ENCODE data around the gene RETREG3.
A peak's percentile ranks its signal among the peaks of the same experiment; 100 is the strongest.
"Not testable (repeated sequence)": the region's sequence is repeated elsewhere in the genome, so short reads cannot be mapped to it uniquely, and the experiment has no call there.

The RETREG3 gene

DNA sequence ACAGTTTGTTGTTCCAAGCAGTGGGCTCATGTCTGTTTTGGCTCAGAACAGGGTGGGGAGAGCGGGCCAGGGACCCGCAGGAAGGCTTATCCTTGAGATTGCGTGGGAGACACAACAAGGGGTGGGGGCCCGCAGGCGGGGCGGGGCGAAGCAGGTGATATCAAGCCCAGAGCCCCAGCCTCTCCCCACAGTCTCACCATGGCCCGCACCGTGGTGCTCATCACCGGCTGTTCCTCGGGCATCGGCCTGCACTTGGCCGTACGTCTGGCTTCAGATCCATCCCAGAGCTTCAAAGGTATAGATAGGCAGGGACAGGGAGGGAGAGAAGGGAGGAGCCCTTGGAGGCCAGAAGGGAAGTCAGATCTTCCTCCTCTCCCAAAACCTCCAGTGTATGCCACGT lies 56.4 kb downstream of the RETREG3 start, which contains the start of gene HSD17B1:
Gene HSD17B1 (plus strand): TSS at position 188 of the 400 bp plus-strand sequence. CDS start 11 bp downstream, at position 199.
- not testable (repeated sequence) for DNase-seq (ENCODE audit: low spot score)

DNA sequence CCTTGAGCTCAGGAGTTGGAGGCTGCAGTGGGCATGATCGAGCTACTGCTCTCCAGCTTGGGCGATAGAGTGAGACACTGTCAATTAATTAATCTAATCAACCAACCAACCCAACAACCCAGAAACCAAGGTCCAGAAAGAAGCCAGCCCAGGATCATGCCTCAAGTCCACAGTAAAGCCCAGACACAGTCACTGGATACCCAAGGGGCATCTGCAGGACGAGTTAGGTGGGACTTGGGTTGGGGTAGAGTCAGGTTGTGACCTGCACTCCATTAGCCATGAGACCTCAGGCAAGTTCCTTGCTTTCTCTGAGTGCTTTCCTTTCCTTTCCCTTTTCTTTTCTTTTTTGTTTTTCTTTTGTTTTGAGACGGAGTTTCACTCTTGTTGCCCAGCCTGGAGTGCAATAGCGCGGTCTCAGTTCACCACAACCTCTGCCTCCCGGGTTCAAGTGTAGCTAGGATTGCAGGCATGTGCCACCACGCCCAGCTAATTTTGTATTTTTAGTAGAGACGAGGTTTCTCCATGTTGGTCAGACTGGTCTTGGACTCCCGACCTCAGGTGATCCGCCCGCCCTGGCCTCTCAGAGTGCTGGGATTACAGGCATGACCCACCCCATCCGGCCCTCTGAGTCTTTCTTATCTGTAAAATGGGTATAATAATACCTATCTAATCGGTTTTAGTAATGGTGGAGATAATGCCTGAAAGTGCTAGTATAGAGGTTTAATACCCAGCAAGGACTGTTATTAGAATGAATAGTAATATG lies 60.0 kb downstream of the RETREG3 start:
- no peak for DNase-seq (ENCODE audit: low spot score)

DNA sequence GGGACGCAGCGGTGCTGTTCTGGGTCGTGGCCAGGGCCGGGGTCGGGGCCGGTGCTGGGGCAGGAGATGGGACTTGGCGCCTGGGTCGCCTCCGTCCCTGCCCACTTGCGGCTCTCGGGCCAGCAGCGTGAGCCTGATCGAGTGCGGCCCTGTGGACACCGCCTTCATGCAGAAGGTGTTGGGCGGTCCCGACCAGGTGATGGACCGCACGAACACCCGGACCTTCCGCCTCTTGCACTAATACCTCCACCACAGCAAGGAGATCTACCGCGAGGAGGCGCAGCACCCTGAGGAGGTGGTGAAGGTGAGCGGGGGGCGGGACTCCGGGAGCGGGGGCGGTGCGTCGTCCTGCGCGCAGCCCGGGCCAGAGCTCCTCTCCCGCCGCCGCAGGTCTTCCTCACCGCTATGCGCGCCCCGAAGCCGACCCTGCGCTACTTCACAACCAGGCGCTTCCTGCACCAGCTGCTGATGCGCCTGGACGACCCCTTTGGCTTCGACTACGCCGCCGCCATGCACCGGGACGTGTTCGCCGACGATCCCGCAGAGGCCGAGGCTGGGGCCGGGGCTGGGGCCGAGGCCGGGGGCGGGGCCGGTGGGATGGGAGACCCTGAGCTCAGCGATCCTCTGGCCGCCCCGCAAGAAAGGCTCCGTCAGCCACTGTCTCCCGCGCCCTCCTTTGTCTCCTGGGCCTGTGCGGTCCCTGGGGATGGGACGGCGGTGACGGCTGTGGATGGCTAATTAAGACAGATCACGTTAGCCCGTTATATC lies 60.9 kb downstream of the RETREG3 start:
- DNase-seq (ENCODE audit: low spot score) = peak; percentile 95

DNA sequence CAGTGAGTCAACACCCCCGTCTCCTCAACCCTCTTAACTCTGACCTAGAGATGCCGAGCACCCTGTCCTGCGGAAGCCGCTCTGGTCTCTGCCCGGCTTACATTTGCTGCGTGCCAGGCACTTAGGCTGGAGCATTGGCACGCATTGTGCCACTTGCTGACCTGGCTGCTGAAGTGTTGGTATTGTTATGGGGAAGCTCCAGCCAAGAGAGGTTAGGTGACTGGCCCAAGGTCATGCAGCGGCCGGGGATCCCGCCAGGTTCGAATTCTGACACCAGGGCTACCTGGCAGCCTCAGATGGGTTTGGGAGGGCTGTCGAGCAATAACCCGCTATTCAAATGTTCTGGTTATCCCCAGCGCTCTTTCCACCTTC lies 61.5 kb downstream of the RETREG3 start:
- DNase-seq (ENCODE audit: low spot score) = no peak

DNA sequence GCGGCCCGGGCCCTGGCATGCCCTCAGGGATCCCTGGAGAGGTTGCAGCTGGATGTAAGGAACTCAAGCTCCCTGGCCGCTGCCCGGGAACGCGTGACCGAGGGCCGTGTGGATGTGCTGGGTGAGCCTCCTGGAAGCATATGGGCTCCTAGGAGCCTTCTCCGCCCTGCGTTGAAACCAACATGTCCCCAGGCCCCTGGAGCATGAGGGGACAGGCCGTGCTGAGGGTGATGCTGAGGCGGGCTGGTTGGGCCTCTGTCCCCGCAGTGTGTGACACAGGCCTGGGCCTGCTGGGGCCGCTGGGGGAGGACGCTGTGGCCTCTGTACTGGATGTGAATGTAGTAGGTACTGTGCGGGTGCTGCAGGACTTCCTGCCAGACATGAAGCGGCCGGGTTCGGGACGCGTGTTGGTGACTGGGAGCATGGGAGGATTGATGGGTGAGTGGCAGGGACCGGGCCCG lies 62.1 kb downstream of the RETREG3 start:
- DNase-seq (ENCODE audit: low spot score) = no peak

DNA sequence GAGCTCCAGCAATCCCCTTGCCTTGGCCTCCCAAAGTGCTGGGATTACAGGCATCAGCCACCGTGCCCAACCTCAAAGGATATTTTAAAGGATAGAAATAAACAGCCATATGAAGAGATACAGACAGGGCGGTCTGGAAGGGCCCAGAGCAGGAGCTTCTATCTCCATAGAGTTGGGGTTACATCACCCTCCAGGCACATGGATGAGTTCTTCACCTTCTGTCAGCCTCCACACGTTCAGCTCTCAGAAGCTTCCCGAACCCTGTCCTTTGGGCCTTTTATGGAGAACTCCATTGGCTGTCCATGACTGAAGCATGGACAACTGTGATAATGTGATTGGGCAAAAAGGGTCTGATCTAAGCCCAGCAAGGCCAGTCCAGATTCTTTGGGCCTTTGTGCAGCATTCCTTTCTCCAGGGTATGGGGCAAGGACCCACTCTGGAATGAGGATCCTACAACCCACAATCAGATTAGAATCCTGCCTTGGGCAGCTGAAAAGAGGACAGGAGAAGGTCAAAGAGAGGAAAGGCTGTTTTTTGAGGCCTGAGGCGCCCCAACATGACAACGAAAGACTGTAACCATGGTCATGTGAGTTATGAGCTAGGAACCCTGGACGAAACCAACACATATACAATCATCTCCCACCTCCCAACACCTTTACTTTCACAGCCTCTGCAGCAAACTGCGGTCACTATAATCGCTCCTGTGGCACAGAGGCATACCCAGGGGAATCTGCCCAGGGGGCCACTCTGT lies 63.2 kb downstream of the RETREG3 start:
- not testable (repeated sequence) for DNase-seq (ENCODE audit: low spot score)

DNA sequence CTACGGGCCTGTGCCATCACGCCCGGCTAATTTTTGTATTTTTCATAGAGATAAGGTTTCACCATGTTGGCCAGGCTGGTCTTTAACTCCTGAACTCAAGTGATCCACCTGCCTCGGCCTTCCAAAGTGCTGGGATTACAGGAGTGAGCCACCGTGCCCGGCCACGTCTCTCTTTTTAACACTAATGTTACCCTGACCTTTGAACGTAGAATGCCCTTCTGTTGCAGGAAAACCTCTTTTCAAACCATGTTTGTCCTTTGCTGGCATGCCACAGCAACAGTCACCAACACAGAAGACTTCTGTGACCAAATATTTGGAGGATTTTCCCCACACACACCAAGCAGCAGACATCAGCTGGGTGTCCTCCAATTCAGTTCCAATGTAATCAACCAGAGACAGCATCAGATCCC lies 64.3 kb downstream of the RETREG3 start:
- DNase-seq (ENCODE audit: low spot score) = no peak

DNA sequence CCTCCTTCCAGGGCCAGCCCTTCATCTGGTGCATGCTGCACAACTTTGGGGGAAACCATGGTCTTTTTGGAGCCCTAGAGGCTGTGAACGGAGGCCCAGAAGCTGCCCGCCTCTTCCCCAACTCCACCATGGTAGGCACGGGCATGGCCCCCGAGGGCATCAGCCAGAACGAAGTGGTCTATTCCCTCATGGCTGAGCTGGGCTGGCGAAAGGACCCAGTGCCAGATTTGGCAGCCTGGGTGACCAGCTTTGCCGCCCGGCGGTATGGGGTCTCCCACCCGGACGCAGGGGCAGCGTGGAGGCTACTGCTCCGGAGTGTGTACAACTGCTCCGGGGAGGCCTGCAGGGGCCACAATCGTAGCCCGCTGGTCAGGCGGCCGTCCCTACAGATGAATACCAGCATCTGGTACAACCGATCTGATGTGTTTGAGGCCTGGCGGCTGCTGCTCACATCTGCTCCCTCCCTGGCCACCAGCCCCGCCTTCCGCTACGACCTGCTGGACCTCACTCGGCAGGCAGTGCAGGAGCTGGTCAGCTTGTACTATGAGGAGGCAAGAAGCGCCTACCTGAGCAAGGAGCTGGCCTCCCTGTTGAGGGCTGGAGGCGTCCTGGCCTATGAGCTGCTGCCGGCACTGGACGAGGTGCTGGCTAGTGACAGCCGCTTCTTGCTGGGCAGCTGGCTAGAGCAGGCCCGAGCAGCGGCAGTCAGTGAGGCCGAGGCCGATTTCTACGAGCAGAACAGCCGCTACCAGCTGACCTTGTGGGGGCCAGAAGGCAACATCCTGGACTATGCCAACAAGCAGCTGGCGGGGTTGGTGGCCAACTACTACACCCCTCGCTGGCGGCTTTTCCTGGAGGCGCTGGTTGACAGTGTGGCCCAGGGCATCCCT lies 65.7 kb downstream of the RETREG3 start:
- DNase-seq (ENCODE audit: low spot score) = no peak

DNA sequence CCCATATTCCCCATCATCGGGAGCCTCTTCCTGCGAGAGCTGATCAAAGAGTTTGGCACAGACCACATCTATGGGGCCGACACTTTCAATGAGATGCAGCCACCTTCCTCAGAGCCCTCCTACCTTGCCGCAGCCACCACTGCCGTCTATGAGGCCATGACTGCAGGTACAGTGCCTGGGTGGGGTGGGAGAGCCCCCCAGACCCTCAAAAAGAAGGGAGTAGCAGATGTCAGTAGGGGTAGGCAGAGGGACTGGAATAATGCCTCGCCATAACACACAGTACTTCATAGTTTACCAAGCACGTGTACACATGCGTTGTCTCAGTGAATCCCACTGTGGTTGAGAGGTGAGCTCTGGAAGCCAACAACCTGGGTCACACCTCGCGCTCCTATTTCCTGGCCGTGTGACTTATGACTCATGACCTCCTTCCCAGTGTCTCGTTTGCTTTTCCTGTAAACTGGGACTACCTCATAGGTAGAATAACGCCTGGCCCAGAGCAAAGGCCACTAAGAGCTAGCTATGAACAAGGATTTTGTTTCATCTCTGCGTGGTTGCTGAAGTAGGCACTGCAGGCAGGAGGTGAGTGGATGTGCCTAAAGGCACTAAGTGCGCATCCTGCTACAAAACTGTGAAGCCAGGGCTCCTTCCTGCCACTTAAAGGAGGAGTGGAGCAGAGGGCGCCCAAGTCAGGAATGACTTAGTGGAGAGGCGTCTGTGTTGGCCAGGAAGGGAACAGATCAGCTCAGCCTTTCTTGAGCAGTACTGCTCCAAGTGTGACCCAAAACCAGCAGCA lies 67.9 kb downstream of the RETREG3 start:
- DNase-seq (ENCODE audit: low spot score) = no peak

DNA sequence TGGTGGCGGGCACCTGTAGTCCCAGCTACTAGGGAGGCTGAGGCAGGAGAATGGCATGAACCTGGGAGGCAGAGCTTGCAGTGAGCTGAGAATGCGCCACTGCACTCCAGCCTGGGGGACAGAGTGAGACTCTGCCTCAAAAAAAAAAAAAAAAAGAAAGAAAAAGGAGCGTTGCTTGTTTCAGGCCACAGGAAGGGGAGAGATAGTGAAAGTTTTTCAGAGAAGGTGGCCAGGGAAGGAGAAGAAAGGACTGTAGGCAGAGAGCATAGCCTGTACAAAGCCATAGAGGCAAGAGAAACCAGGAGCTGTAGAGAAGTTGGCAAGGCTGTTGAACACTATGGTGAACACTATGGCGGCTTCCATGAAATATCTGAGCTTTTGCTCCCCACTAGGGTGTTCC lies 68.6 kb downstream of the RETREG3 start:
- DNase-seq (ENCODE audit: low spot score) = not testable (repeated sequence)

DNA sequence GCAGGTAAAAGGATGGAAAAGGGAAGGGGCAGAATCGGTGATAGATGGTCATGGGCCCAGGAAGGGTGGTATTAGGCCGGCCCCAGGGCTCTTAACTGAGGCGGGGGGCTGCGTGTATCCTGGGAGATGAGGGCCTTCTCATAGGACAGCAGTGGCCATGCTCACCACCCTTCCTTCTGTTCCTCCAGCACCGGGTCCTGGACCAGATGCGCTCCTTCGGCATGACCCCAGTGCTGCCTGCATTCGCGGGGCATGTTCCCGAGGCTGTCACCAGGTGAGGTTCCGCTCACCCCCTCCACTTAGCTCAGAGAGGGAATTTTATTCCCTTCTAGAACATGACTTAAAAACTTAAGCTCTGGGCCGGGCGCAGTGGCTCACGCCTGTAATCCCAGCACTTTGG lies 70.7 kb downstream of the RETREG3 start:
- peak; percentile 25 for DNase-seq (ENCODE audit: low spot score)

DNA sequence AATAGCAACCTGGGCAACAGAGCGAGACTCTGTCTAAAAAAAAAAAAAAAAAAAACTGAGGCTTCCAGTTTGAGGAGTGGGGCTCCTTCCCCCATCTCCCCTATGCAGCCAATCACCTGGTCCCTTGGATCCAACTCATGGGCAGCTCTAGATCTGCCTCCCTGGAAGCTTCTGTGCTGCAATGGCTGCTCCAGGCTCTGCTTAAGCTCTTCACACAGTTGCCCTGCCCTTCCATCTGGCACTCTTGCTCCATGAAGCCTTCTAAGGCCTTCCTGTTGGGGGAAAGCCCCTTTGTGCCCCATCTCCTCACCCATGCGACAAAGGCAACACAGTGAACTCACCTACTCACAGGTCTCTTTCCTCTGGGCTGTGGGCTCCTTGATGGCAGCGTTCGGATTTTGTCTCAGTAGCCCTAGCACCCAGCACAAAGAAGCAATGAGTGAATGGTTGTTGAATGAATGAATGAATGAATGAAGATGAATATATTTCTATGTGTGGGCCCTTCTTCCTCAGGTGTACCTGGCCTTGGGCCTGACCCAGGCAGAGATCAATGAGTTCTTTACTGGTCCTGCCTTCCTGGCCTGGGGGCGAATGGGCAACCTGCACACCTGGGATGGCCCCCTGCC lies 71.2 kb downstream of the RETREG3 start:
- peak; percentile 59 for DNase-seq (ENCODE audit: low spot score)

DNA sequence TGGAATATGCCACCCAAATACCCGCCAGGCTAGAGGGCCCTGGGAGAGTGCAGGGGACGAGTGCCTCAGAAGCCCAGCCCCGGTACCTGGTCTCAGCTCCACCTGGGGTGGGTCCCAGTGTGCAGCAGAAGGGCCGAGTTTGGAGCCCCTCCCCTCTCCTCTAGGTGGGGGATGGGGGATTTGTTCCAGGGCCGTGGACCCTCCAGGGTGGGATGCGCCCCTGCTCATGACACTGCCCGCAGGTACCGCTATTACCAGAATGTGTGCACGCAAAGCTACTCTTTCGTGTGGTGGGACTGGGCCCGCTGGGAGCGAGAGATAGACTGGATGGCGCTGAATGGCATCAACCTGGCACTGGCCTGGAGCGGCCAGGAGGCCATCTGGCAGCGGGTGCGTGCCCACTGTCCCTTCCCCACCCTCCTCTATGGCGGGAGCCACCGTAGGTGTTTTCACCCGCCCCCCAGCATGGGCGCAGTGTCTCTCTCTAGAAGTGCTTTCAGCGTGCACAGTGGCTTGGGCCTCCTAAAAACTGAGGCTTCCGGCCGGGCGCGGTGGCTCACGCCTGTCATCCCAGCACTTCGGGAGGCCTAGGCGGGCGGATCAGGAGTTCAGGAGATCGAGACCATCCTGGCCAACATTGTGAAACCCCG lies 71.9 kb downstream of the RETREG3 start:
- DNase-seq (ENCODE audit: low spot score) = no peak

DNA sequence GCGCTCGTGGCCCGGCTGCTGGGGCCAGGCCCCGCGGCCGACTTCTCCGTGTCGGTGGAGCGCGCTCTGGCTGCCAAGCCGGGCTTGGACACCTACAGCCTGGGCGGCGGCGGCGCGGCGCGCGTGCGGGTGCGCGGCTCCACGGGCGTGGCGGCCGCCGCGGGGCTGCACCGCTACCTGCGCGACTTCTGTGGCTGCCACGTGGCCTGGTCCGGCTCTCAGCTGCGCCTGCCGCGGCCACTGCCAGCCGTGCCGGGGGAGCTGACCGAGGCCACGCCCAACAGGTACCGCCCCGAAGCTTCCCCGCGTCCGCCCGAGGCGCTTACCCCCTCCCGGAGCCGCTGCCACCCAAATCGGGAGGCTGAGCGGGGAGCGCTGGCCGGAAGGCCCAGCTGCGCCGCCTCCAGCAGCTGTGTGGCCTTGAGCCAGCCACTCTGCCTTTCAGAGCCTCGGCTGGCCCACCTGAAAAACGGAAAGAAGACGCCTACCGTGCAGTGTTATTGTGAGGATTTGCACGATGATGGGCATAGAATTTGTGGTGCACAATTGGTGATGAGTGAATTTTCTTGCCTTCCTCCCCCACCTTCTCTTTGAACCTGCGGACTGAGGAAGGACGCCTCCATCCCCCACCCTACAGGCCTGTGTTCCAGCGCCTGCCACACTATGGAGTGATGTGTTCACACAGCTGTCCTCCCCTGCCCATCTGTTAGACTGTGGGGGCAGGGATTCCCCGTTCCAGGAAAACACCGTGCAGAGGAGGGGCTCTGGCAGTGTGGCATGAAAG lies 72.6 kb downstream of the RETREG3 start:
- peak; percentile 95 for DNase-seq (ENCODE audit: low spot score)

DNA sequence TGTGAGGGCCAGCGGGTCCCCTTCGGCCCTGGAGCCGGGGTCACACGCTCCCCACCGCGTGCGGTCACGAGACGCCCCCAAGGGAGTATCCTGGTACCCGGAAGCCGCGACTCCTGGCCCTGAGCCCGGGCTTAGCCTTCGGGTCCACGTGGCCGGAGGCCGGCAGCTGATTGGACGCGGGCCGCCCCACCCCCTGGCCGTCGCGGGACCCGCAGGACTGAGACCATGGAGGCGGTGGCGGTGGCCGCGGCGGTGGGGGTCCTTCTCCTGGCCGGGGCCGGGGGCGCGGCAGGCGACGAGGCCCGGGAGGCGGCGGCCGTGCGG lies 73.2 kb downstream of the RETREG3 start, which contains the start of gene NAGLU:
Gene NAGLU (plus strand): TSS at position 194 of the 324 bp plus-strand sequence. CDS start 32 bp downstream, at position 226.
- peak; percentile 100 for DNase-seq (ENCODE audit: low spot score)

DNA sequence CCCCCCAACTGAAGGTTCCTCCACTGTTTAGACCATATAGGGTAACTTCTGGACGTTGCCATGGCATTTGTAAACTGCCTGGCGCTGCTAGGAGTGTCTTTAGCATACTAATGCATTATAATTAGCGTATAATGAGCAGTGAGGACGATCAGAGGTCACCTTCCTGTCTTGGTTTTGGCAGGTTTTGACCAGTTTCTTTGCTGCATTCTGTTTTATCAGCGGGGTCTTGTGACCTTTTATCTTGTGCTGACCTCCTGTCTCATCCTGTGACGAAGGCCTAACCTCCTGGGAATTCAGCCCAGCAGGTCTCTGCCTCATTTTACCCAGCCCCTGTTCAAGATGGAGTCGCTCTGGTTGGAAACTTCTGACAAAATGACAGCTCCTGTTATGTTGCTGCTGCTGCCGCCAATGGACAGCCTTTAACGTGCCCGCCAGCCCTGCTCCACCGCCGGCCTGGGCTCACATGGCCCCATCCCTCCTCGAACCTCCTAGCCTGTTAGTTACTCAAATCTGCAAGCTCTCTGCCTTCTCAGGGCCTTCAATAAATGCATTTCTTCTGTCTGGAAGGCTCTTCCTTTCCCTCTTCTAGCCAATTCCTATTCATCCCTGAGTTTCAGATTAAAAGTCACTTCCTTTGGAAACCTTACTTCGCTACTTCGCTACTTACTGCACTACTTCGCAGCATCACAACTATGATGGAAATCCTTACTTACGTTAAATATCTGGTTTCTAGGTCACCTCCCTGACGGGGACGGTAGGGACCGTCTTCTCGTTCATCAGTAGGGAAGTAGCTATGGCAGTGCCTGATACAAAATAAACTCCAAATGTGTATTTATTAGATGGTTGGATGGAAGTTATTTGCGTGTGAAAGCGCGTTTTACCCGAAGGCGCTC lies 73.8 kb downstream of the RETREG3 start:
- DNase-seq (ENCODE audit: low spot score) = peak; percentile 45

DNA sequence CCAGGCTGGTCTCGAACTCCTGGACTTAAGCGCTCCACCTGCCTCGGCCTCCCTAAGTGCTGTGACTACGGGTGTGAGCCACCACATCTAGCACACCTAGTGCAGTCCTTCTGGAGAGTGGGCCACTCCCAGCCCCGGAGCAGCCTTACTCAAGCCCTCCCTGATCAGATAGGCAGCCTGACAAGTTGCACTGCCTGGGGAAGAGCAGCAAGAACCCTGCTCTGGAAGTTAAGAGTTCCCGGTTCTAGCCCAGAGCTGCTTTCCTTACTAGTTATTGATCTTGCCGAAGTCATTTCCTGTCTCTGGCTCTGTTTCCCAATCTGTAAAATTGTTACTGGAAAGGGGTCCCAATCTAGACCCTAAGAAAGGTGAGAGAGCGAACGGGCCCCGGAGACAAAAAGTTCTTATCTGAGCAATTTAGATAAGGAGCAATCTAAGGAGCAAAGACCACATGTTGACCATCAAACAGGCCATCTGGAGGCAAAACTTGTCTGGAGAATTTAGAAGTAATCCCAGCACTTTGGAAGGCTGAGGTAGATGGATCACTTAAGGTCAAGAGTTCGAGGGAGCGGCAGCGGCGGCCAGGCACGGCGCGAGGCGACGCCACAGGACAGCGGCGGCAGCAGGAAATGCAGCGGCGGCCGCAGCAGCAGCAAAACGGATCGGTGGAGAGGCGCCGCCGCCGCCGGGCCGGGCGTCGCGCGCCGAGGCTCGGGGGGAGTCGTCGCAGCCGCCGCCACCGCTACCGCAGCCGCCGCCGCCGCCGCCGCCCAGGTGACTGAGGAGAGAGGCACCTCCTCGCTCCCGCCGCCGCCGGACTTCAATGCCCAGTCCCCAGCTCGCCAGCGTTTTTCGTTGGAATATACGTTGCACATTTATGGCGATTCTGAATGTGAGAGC lies 77.5 kb downstream of the RETREG3 start:
- DNase-seq (ENCODE audit: low spot score) = peak; percentile 86
